ENCODE measurements around the gene FAP. TPM values are rescaled to one million over a fixed set of nuclear protein-coding genes. Genes with fewer than 3 reads are reported as not detected.

FAP gene
- total and polyA plus RNA-seq, 2 donors (not counting 1 experiment from before 2014, with no cell fraction given) = not detected

DNA sequence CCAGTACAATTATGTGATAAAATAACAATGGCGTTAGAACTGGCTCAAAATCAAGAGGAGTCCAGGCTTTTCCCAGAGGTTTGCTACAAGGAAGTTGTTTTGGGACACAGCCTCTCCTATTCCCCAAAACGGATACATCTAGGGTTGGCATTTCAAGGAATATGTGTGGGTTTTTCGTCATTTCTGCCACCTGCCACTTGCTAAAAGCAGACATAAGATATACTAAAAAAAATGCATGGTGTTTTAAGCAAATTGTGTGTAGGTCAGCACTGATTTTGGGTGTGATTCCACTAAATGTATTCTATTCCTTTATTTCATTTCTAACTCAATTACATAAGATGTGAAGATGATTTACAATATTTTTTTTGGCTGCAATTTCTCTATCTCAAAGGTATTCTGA, 54.8 kb downstream of the FAP start:
- Histone ChIP-seq H3K9ac (ENCODE audit: low read length) (no peak overlapping the region), H3K4me1 (ENCODE audit: control insufficient read depth in 2 of 2, insufficient read depth in 2 of 2, low read length in 2 of 2) (no peaks in the 10 kb centered on the region), H3K9me3 (ENCODE audit: control extremely low read depth in 1 of 3, control insufficient read depth in 2 of 3, insufficient read depth in 1 of 3, low read length in 2 of 3) (no peaks in the 10 kb centered on the region), H4K20me1 (ENCODE audit: control insufficient read depth, insufficient read depth, low read length, poor library complexity, severe bottlenecking) (no peaks in the 10 kb centered on the region), H3K27ac (ENCODE audit: low read length in 2 of 2) (no peak overlapping the region), H3K27me3 (replicated peaks in 1 of 4; ENCODE audit: control extremely low read depth in 1 of 4, control insufficient read depth in 3 of 4, insufficient read depth in 4 of 4, low read length in 3 of 4) (peaks cover 0 to 5% (median 0%) of the 10 kb centered on the region in 4 experiments), H2AFZ (ENCODE audit: insufficient read depth, low read depth, low read length, poor library complexity, severe bottlenecking) (no peak overlapping the region), H3K36me3 (replicated peaks in 1 of 2; ENCODE audit: control extremely low read depth in 1 of 2, control insufficient read depth in 1 of 2, extremely low read depth in 1 of 2, insufficient read depth in 2 of 2, low read length in 1 of 2) (no peaks in the 10 kb centered on the region), H3K79me2 (ENCODE audit: control insufficient read depth, insufficient read depth, low read length) (no peaks in the 10 kb centered on the region), H3K4me3 (ENCODE audit: control extremely low read depth in 1 of 5, extremely low read depth in 1 of 5, insufficient read depth in 1 of 5, low read depth in 2 of 5, low read length in 4 of 5) (no peak overlapping the region), H3K4me2 (replicated peaks; ENCODE audit: low read depth, low read length, poor library complexity, severe bottlenecking) (no peak overlapping the region)
- WGBS (ENCODE audit: insufficient coverage) = no CpG with 5 or more reads among the region's 3 CpGs
- TF ChIP-seq EZH2 (IDR thresholded peaks at IDR 0.05; ENCODE audit: borderline replicate concordance, insufficient read depth, low read depth, low read length, poor library complexity, severe bottlenecking) = no peak
- TF ChIP-seq, protein P1, sequence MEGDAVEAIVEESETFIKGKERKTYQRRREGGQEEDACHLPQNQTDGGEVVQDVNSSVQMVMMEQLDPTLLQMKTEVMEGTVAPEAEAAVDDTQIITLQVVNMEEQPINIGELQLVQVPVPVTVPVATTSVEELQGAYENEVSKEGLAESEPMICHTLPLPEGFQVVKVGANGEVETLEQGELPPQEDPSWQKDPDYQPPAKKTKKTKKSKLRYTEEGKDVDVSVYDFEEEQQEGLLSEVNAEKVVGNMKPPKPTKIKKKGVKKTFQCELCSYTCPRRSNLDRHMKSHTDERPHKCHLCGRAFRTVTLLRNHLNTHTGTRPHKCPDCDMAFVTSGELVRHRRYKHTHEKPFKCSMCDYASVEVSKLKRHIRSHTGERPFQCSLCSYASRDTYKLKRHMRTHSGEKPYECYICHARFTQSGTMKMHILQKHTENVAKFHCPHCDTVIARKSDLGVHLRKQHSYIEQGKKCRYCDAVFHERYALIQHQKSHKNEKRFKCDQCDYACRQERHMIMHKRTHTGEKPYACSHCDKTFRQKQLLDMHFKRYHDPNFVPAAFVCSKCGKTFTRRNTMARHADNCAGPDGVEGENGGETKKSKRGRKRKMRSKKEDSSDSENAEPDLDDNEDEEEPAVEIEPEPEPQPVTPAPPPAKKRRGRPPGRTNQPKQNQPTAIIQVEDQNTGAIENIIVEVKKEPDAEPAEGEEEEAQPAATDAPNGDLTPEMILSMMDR (IDR thresholded peaks at IDR 0.05) = no peak
- H3K4me3 Mint-ChIP-seq = no peak overlapping the region
- ATAC-seq (ENCODE audit: low read depth) (no peak), DNase-seq (no peak)
- no peaks in the 10 kb centered on the region for H3K9me3 Mint-ChIP-seq (ENCODE audit: insufficient read depth)
- H3K27me3 Mint-ChIP-seq = peaks cover 16% of the 10 kb centered on the region
- POLR2A ChIA-PET = no interaction called here
- H3K4me1 Mint-ChIP-seq = no peaks in the 10 kb centered on the region
- intact Hi-C loops (cut with micrococcal nuclease) = no loop called here
- CTCF ChIA-PET = no interaction called here
- no peak overlapping the region for H3K27ac Mint-ChIP-seq

DNA sequence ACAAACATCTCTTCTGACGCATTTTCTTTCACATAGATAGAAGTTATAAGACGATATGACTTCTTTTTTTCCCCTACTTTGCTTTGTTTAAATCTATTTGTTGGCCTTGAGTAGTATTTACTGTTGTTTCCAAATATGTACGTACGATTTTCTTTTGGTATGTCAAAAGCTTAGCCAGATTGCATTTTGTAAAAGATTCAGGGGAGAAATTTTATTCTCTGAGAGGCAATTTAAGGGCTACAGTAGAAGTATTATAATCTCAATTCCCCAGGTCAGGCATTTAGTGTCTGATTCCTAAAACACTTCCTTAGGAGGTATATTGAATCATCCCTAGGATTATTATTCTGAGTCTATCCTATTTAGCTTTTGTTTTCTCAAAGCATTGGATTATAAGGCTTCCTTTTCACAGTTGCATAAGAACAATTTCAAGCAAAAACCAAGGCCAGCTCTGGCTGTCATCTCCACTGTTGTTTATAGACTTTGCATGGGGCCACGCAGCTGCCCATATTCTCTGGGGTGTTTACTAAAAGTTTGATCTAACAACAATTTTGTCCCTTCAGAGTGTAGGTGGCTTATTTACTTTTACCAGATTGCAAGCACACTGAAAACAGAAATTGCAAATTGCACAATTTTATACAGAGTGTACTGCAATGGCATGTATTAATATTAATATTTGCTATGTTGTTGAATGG, 57.6 kb downstream of the FAP start:
- Histone ChIP-seq H3K9ac (ENCODE audit: low read length) (no peak overlapping the region), H3K36me3 (replicated peaks in 1 of 2; ENCODE audit: control extremely low read depth in 1 of 2, control insufficient read depth in 1 of 2, extremely low read depth in 1 of 2, insufficient read depth in 2 of 2, low read length in 1 of 2) (no peaks in the 10 kb centered on the region), H3K4me1 (ENCODE audit: control insufficient read depth in 2 of 2, insufficient read depth in 2 of 2, low read length in 2 of 2) (no peaks in the 10 kb centered on the region), H3K9me3 (ENCODE audit: control extremely low read depth in 1 of 3, control insufficient read depth in 2 of 3, insufficient read depth in 1 of 3, low read length in 2 of 3) (no peaks in the 10 kb centered on the region), H4K20me1 (ENCODE audit: control insufficient read depth, insufficient read depth, low read length, poor library complexity, severe bottlenecking) (no peaks in the 10 kb centered on the region), H3K27ac (ENCODE audit: low read length in 2 of 2) (no peak overlapping the region), H3K27me3 (replicated peaks in 1 of 4; ENCODE audit: control extremely low read depth in 1 of 4, control insufficient read depth in 3 of 4, insufficient read depth in 4 of 4, low read length in 3 of 4) (no peaks in the 10 kb centered on the region), H2AFZ (ENCODE audit: insufficient read depth, low read depth, low read length, poor library complexity, severe bottlenecking) (no peak overlapping the region), H3K4me3 (ENCODE audit: control extremely low read depth in 1 of 5, extremely low read depth in 1 of 5, insufficient read depth in 1 of 5, low read depth in 2 of 5, low read length in 4 of 5) (no peak overlapping the region), H3K79me2 (ENCODE audit: control insufficient read depth, insufficient read depth, low read length) (no peaks in the 10 kb centered on the region), H3K4me2 (replicated peaks; ENCODE audit: low read depth, low read length, poor library complexity, severe bottlenecking) (no peak overlapping the region)
- H3K9me3 Mint-ChIP-seq (ENCODE audit: insufficient read depth) = no peaks in the 10 kb centered on the region
- TF ChIP-seq EZH2 (IDR thresholded peaks at IDR 0.05; ENCODE audit: borderline replicate concordance, insufficient read depth, low read depth, low read length, poor library complexity, severe bottlenecking) = no peak
- TF ChIP-seq, protein P1 (IDR thresholded peaks at IDR 0.05) = no peak
- no peak overlapping the region for H3K4me3 Mint-ChIP-seq
- ATAC-seq (ENCODE audit: low read depth) (no peak), DNase-seq (no peak)
- ChIA-PET CTCF (no interaction called here), POLR2A (no interaction called here)
- peaks cover 8% of the 10 kb centered on the region for H3K27me3 Mint-ChIP-seq
- WGBS (ENCODE audit: insufficient coverage) = no CpG with 5 or more reads among the region's 5 CpGs
- H3K4me1 Mint-ChIP-seq = no peaks in the 10 kb centered on the region
- H3K27ac Mint-ChIP-seq = no peak overlapping the region
- intact Hi-C loops (cut with micrococcal nuclease) = no loop called here
